ENCODE measurements around the gene TAB2. TPM values are rescaled to one million over a fixed set of nuclear protein-coding genes. Genes with fewer than 3 reads are reported as not detected.

The TAB2 gene
- total and polyA plus RNA-seq, 2 of the 8 experiments (the other 6 are each of a cell fraction or from before 2014, with no cell fraction given) = 40.4 to 63.0 TPM

DNA sequence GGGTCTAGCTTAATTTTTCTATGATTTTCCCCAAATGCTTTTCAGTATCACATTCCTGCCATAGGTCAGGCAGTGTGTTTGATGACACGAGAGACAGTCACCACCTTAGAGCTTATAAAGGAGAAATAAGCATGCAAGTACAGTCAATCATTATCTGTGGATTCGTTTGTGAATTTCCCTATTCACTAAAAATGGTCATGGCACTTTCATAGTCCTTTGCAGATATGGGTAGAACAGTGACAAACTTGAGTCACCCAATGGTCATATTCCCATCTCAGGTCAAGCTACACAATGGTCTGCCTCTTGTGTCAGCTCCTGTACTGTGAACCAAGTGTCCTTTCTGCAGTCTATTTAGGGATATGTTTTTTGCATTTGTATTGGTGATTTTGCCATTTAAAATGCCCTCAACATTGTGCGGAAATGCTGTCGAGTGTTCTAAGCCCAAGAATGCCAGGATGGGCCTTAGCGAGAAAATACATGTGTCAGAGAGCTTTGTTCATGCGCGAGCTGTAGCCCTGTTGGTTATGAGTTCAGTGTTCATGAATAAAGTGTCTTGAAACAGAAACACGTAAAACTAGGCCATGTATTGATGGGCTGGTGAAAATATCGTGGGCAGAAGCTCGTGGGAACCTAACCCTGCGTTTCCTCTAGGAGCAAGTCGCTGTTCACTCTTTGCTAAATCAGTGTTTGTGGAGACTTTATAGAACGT lies 102.3 kb downstream of the TAB2 start:
- Histone ChIP-seq H3K9me3 (ENCODE audit: insufficient read depth in 2 of 2, low read depth in 1 of 2, low read length in 1 of 2) (no peaks in the 10 kb centered on the region), H3K4me1 (replicated peaks in 1 of 4; ENCODE audit: control insufficient read depth in 3 of 4, insufficient read depth in 4 of 4, low read length in 3 of 4) (peaks cover 3 to 6% (median 4%) of the 10 kb centered on the region in 4 experiments; a peak in 6 of 7 replicates), H2BK120ac (replicated peaks; ENCODE audit: low read depth, low read length) (no peak overlapping the region), H3K23ac (ENCODE audit: insufficient read length) (no peak overlapping the region), H2AK5ac (ENCODE audit: low read depth, low read length) (no peak overlapping the region), H2BK20ac (ENCODE audit: low read length) (no peak overlapping the region), H4K20me1 (replicated peaks in 1 of 2; ENCODE audit: control insufficient read depth in 1 of 2, insufficient read depth in 2 of 2, low read length in 2 of 2) (no peaks in the 10 kb centered on the region), H3K79me2 (ENCODE audit: control insufficient read depth in 1 of 2, insufficient read depth in 2 of 2, low read length in 2 of 2) (no peaks in the 10 kb centered on the region), H3K79me1 (ENCODE audit: low read depth, low read length) (no peaks in the 10 kb centered on the region), H3K4me2 (ENCODE audit: insufficient read depth in 1 of 2, low read depth in 2 of 2, low read length in 2 of 2) (no peak overlapping the region), H3K18ac (ENCODE audit: extremely low read depth, low read length) (no peak overlapping the region), H3K14ac (ENCODE audit: insufficient read length) (no peak overlapping the region), H3K27ac (ENCODE audit: low read depth, low read length) (no peak overlapping the region), H4K5ac (ENCODE audit: insufficient read length, low read depth, low read length) (no peak overlapping the region), H3K9ac (replicated peaks in 1 of 4; ENCODE audit: extremely low read depth in 1 of 4, low read depth in 3 of 4, low read length in 3 of 4) (no peak overlapping the region), H2BK15ac (ENCODE audit: low read length) (no peak overlapping the region), H2BK5ac (ENCODE audit: low read depth, low read length) (no peak overlapping the region), H3K36me3 (ENCODE audit: control insufficient read depth in 2 of 4, insufficient read depth in 4 of 4, low read length in 3 of 4) (no peaks in the 10 kb centered on the region), H3K56ac (replicated peaks; ENCODE audit: insufficient read length, low read depth, low read length) (no peak overlapping the region), H3K4me3 (ENCODE audit: extremely low read depth in 1 of 4, insufficient read depth in 2 of 4, low read depth in 3 of 4, low read length in 4 of 4) (no peak overlapping the region), H3K23me2 (ENCODE audit: low read depth, low read length) (no peaks in the 10 kb centered on the region), H4K8ac (ENCODE audit: extremely low read depth, insufficient read depth, low read length) (no peak overlapping the region), H3K4ac (replicated peaks; ENCODE audit: insufficient read length, low read depth, low read length) (no peak overlapping the region), H3K27me3 (replicated peaks in 1 of 4; ENCODE audit: control insufficient read depth in 3 of 4, extremely low read depth in 1 of 4, insufficient read depth in 3 of 4, low read length in 3 of 4) (no peaks in the 10 kb centered on the region), H4K91ac (replicated peaks; ENCODE audit: insufficient read length, low read length) (no peak overlapping the region), H2BK12ac (ENCODE audit: low read depth, low read length) (no peak overlapping the region), H2AFZ (ENCODE audit: low read length) (no peak overlapping the region)
- CTCF ChIA-PET (ENCODE audit: partially characterized antibody) = interaction anchor here (0.8 to 2.2 kb wide), 10 partner anchors 9 to 230 kb away, joined by 3 to 16 read pairs (median 4); no protein-coding TSS in a partner anchor
- POLR2A ChIA-PET (ENCODE audit: partially characterized antibody) = interaction anchor here (1.5 kb wide), 1 partner anchor 10 kb away, joined by 3 read pairs; no protein-coding TSS in a partner anchor
- 92% methylated on average over 13 of the region's 13 CpGs; no CpG with 5 or more reads in 1 of the 2 experiments for WGBS, 2 experiments (ENCODE audit: extremely low coverage in 1 of 2, insufficient coverage in 1 of 2, insufficient read length in 1 of 2, insufficient replicate concordance in 2 of 2, low coverage in 1 of 2, low lambda C conversion rate in 2 of 2, missing lambda C conversion rate in 1 of 2)
- FAIRE-seq (no peak), DNase-seq (ENCODE audit: low read depth in 1 of 2, low spot score in 2 of 2) (no peak)
- TF ChIP-seq KDM4A (IDR thresholded peaks at IDR 0.05; ENCODE audit: low read depth, low read length, severe bottlenecking) (no peak), YY1 (IDR thresholded peaks at IDR 0.05; ENCODE audit: low read depth, low read length) (no peak), CHD1 (IDR thresholded peaks at IDR 0.05; ENCODE audit: low read depth, low read length) (no peak), TAF1 (IDR thresholded peaks at IDR 0.05; ENCODE audit: low read depth, low read length) (no peak), GABPA (IDR thresholded peaks at IDR 0.05; ENCODE audit: borderline replicate concordance, insufficient read depth, low read length) (no peak), HDAC2 (IDR thresholded peaks at IDR 0.05; ENCODE audit: borderline replicate concordance in 1 of 2, low read depth in 2 of 2, low read length in 2 of 2) (no peak), SAP30 (IDR thresholded peaks at IDR 0.05; ENCODE audit: insufficient read depth, insufficient replicate concordance, low read length) (no peak), SP2 (IDR thresholded peaks at IDR 0.05; ENCODE audit: low read length) (no peak)
